NCI-H2227 (cell line): ENCODE data around the gene RIPOR1.
"Not testable (repeated sequence)": the region's sequence is repeated elsewhere in the genome, so short reads cannot be mapped to it uniquely, and the experiment has no call there.

ENCODE experiments used
- DNase-seq: peaks from one replicate; lab custom pipeline; 2025; ENCODE audit not compliant: unreplicated experiment; lab: John Stamatoyannopoulos, UW

RIPOR1 gene

DNA sequence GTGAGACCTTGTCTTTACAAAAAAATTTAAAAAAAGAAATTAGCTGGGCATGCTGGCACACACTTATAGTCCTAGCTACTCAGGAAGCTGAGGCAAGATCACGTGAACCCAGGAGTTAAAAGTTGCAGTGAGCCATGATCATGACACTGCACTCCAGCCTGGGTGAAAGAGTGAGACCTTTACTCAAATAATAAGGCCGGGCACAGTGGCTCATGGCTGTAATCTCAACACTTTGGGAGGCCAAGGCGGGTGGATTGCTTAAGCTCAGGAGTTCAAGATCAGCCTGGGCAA lies 11.5 kb upstream of the RIPOR1 start:
- no peak for DNase-seq

DNA sequence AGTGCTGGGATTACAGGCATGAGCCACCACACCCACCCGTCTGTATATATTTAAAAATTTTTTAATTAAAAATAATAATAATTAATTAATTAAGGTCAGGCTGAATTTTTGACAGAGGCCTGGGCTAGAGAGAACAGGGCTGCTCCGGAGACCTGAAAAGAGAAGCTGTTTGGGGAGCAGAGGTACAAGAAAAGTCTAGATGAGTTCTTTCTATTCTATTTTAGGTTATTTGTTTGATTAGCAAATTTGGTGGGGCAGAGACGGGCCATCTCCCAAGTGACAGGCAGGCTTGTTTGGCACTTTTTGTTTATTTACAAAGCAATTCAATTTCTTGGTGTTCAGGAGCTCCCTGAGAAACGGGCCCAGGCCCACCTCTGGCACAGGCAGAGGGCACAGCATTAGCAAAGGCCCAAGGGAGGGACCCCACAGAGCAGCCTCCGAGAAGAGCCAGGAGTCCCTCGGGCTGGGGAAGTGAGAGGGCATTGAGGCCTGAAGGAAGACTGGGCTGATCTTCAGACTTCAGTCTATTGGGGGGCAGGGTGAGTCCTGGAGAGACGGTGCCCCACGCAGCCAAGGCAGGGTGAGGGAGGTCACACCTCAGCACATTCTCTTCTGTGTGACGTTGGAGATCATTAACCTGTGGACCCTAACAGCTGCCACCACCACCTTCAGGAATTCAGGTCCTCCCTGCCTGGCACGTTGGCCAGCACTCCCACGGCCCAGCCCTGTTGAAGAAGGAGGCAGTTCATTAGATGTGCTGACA lies 10.8 kb upstream of the RIPOR1 start:
- DNase-seq: no peak

DNA sequence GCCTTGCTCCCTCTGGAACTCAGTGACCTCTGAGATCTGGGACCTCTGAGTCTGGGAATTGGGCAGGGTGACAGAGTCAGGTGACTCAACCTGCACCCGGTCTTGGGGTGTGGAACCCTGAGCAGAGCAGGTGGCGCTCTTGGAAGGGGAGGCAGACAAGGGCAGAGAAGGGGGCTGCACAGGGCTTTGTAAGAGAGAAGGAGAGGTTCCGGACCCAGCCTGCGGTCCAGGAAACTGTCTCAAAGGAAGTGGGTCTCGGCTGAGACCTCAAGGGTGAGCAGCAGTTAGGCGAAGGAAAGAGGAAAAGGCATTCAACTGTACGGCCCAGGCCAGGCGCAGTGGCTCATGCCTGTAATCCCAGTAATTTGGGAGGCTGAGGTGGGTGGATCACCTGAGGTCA lies 10.0 kb upstream of the RIPOR1 start:
- DNase-seq: no peak

DNA sequence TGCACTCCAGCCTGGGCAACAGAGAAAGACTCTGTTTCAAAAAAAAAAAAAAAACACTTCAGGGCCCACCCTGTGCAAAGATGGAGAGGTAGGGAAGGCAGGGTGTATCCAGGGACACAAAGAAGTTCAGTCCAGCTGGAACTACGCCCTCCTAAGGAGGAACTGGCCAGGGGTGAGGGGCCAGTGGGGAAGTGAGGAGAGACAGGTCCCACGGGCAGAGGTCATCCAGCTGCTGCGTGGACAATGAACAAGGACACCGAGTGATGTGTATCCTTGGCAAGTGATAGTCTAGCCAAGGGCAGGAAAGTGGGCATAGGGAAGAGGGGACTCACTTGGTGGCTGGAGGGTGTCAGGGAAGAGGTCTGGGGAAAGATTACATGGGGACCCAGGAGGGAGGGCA lies 9.4 kb upstream of the RIPOR1 start:
- DNase-seq: no peak

DNA sequence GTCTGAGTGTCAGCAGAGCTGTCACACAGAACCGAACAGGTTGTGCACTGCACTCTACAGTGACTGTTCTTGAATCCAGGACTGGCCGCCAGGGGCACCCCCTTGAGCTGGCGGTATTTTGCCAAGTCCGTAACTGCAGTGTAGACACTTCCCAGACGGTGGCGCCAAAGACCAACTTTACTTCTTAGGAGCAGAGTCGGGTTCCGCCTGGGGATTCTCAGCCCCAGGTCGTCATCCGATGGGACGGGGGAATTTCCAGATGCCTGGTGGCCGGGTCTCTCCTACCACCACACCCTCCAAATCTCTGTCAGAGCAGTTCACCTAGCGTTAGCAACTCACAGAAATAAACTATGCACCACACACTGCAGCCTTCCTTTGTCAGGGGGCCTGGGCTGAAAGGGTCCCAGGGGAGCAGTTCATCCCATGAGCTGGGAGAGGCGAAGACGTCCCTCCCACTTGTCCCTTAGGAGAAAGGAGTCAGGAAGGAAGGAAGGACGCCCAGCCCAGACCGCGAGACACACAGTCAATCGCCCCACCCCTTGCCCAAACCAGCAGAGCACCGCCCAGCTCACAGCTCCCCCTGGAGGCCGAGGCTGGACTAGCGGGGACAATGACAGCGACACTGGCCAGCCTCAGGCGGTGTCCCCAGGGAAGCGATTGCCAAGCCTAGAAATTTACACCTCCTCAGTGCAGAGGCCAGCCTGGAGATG lies 7.4 kb upstream of the RIPOR1 start:
- peak; percentile 96 for DNase-seq

DNA sequence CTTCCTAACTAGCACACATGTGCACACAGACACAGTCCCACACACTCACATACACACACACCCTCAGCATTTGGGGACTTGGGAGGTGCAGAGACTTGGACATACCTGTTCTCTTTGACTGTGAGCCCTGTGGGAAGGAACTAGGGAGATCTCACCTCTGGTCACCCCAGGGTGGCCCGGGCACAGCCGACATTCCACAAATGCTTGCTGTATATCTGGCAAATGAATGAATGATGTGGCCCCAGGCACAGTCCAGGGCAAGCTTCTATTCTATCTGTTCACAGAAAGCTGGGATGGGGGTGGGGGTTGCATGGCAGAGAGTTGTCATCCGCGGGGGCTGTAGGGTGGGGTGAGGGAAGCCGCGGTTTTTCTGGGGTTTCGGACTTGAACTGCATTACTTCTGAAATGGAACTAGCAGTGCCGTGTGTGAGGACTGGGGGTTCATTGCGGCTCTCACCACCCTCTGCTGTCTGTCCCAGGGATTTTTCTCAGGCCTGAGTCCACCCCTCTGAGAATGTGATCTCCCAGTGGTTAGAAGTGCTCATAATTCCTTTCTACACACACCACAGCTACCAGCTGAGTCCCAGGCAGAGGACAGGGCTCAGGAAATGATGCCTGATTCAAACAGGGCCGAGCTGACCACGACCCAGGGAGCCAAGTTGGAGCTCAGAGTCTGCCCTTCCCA lies 3.3 kb upstream of the RIPOR1 start:
- no peak for DNase-seq

DNA sequence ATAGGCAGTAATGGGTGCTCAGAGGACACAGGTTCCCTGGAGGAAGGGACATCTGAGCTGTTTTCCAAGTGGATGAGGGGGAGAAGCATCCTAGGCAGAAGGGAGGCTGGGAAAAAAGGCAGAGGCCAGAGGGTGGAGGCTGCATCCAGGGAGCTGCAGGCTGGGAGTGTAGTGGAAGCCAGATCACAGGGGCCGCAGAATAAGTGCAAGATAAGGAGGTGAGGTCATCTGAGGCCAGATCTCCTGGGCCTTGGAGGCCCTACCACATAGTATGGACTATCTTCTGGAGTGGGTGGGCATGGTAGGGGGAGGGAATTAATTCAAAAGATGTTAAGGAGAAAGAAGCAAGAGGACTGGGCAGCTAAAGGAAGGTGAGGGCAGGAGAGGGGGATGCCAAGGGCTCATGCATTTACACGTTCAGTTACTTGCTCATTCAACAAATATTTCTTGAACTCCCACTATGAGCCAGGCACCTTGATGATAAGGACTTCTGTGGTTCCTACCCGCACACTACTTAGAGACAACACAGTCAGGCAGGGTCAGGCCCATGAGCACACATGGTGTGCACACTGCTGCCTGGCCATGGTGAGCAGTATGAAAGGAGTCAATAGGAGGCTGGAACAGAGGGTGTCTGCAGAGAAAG lies 2.4 kb upstream of the RIPOR1 start:
- DNase-seq: no peak

DNA sequence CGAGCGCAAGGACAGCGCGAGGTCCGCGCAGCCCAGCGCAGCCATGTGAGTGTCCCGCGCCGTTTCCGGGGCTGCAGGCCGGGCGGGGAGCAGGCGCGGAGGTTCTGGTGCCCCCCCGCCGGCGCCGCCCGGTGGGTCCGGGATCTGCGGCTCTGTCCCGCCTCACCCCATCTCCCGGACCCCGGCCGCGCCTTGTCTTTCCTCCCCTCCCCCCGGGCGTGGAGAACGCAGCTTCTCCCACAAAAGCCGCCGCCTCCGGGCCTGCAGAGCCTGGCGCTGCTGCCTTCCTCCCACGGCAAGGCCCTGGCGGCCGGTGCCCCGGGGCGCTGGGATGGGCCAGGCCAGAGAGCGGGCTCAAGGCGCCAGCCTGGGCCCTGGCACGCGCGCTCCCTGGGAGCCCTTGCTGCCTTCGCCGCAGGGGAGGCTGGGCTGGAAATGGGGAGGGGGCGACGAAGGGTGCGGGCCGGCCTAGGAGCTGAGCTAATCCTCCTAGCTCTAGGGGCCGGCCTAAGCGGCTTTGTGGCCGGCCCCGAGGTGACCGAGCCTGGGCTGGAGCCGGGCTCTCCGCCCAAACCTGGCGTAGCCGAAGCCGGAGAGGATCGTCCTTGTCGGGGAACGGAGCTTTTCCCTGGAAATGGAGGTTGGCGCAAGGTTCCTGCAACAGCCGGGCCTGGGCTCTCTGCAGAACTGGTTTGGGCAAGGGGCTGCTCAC lies 397 bp downstream of the RIPOR1 start:
- peak; percentile 45 for DNase-seq

DNA sequence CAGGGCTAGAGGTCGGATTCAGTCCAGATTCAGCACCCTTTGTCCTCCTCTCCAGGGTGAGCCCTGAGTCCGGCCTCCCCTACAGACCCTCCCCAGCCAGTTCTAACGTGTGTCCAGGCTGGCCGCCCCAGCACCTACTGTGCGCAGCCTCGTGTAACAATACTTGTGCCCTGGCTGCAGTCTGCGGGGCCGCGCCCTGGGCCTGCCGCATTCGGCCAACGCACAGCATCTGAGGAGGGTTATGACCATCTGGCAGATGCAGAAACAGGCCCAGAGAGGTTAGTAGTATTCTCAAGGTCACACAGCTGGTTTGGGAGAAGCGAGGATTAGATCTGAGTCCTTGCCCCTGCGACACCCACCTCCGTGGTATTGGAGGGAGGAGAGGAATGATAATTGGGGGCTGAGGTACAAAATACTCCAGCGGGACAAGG lies 968 bp downstream of the RIPOR1 start:
- DNase-seq: no peak

DNA sequence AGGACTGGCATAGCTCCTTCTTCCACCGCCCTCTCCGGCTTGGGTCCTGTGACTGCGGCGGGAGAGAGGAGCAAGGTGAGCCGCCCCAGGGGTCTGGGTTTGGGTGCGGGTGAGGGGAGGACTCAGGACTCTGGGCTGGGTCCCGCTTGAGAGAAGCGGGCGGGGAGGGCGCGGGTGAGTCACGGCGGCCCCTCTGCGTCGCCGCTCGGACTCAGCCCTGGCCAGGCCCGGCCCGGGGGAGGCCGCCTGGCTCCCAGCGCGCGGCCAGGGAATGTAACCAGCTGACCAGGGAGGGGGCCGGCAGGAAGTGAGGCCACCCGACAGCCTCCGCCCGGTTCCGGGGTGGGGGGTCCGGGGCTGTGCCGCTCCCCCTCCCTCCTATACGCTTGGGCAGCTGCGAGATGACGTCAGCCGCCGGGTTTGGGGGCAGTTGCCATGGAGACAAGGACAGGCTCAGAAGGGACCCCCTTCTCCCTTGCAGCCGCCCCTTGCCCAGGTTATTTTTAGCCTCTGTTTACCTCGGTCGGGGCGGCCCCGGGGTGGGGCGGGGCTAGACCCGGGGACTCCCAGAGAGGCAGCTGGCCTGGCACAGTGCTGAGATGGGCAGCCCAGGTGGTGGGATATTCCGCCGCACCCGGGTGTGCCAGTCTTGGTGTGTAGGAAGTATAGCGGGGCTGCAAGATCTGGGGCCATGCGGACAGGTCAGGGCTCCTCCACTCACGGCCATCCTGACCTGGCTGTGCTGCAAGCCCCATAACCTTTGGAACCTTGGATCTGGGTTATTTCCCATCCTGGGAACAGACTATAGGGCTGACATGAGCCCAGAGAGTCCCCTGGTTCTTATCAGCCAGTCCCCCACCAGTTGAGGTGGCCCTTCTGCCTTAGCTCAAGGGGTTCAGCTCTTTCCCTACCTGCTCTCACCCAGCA lies 1.6 kb downstream of the RIPOR1 start:
- DNase-seq: peak; percentile 61

DNA sequence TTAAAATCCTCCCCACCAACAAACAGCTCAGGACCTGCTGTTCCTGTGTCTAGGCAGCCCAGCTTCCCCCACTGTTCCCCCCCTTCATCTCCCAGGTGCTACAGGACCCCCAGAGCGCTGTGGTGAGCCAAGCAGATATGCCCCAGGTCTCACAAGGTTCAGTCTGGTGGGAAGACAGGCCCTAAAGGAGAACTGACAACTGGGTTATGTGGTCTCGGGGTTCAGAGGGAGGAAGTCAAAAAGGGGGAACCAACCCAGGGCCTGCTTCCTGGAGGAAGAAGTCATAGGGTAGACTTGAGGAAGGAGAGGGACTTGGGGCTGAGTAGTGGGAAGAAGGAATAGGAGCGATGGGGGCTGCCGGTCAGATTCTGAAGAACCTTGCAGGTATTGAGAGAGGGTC lies 2.6 kb downstream of the RIPOR1 start:
- DNase-seq: no peak

DNA sequence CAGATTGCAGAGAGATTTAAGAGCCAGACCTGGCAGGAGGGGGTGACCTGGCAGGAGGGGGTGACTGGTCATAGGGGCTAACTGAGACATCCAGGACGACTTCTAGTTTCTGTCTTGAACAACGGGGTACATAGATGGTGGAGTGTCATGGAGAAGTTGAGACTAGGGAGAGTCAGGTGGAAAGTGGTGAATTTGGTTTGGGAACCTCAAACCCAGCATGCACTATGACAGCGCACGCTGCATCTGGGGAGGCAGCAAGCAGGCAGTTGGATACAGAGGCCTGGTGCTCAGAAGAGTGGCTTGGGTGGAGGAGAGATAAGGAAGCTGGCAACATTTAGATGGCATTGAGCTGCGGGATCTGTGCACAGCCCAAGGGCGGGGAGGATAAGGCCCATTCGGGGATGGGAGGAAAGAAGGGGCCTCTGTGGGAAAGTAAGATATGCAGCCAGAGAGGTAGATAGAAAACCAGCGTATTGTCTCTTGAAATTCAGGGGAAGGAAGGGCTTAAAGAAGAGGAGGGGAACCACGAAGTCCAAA lies 4.5 kb downstream of the RIPOR1 start:
- no peak for DNase-seq

DNA sequence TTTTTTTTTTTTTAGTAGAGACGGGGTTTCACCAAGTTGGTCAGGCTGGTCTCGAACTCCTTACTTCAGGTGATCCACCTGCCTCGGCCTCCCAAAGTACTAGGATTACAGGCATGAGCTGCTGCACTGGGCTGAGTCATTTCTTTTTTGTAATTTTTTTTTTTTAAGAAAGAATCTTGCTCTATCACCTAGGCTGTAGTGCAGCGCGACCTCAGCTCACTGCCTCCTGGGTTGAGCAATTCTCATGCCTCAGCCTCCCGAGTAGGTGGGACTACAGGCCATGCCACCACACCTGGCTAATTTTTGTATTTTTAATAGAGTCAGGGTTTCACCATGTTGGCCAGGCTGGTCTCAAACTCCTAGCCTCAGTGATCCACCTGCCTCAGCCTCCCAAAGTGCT lies 5.4 kb downstream of the RIPOR1 start:
- not testable (repeated sequence) for DNase-seq

DNA sequence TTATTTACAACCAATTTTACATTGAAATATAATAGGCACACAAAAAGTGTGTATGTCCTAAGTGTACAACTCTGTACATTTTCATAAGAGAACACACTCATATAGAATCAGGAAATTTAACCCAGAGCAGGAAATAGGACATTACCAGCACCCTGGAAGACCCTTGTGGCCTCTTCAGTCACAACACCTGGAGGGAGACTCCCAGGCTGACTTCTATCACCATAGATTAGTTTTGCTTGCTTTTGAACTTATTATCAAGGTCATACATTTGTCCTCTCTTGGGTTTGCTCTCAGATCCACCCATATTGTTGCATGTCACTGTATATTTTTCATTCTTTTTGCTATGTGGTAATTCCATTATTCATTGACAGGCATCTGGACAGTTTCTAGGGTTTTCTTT lies 5.8 kb downstream of the RIPOR1 start:
- DNase-seq: no peak

DNA sequence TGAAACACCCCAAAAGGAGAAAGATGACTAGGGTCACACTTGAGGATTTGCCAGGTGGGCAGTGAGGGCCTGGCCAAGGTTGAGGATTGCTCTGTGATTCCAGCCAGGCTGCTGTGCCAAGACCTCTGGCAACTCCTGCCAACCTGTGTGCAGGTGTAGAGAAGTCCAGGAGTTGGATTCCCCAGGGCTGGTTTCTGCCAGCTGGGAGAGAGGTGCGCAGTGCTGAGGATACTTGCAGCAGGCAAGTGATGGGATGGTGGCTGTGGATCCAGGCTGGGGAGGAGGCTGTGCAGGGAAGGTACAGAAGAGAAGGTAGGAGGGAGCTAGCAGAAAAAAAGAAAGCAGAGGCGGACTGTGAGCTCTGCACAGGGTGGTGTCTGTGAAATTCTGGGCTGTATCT lies 6.6 kb downstream of the RIPOR1 start:
- no peak for DNase-seq

DNA sequence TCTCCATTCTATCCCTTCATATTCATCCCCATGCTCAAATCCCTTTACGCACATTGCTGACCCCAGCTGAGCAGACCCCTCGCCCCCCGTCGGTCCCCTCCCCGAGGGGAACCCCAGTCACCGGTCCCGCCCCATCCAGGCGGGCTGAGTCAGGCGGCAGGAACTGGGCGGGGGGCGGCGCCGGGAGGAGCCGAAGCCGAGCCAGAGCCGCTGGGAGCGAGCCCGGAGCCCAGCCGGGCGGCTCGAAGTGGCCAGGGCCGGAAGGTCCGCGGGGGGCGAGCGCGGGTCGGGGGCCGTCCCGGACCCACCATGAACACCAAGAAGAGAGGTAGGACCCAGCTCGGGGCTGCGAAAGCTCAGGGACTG lies 8.6 kb downstream of the RIPOR1 start:
- peak; percentile 22 for DNase-seq

DNA sequence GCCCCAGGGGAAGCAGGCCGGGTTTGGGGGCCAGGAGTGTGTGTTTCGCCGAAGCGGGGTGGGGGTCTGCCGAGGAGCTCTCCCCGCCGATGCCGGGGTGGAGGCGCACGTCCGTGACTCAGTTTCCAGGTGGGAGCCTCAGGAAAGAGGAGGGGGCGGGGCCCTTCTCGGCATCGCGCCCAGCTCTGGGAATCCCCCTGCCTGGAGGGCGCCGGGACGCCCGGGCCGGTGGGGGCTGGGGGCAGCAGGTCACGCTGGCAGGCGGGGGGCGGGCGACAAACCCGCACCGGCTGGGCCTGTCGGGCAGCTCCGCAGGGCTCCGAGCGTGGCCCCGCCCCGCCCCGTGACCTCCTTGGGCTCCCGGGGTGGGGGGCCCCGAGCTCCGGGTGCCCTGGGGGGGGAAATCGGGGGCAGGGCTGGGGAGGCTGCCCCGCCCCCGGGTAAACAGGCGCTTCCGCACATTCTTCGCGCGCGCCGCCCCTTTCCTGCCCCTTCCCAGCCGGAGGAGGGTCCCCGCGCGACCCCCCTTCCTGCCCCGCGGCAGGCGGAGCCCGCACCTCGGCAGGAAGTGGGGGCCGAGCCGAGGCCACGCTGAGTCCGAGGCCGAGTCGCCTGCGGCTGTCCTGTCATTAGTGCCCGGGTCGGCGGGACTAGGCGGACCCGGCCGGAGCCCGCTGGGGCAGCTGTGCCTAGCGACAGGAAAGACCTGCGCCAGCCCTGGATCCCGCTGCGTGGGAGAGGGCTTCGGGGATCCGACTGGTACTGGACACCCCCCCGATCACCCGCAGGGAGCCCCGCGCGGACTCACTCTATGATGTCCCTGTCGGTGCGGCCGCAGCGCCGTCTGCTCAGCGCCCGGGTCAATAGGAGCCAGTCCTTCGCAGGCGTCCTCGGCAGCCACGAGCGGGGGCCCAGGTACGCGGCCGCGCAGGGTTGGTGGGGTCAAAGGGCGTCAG lies 9.3 kb downstream of the RIPOR1 start:
- DNase-seq: peak; percentile 25

DNA sequence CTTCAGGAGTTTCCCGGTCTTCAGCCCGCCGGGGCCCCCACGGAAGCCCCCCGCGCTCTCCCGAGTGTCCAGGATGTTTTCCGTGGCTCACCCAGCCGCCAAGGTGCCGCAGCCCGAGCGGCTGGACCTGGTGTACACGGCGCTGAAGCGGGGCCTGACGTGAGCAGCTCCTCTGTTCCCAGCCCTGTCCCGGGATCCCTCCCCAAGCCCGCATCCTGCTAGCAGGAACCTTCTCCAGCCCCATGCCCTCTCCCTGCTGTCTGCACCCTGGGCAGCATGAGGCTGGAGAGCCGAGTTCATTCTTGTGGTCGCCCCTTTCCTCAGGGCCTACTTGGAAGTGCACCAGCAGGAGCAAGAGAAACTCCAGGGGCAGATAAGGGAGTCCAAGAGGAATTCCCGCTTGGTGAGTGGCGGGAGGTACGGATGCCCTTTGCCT lies 10.1 kb downstream of the RIPOR1 start:
- DNase-seq: no peak

DNA sequence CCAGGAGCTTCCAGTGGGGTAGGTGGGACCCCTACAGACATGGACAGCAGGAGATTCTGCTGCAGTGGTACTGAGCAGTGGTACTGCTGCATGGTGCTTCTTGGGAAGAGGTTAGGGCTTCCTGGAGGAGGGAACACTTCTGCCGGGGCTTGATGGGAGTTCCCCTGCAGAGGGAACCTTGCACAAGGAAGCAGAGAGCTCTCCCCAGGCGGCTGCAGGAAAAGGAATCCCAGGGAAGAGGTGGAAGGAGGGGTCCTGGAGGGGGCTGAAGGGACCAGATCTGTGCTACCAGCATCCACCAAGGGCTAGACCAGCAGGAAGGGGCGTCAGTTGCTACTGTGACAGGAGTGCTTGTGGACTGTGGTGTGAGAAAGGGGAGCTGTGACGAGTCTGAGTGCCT lies 10.6 kb downstream of the RIPOR1 start:
- no peak for DNase-seq
